Esophagus muscularis mucosa (tissue), 4 donors: ENCODE measurements around the gene FKBP1A. TPM values are rescaled to one million over a fixed set of nuclear protein-coding genes. Genes with fewer than 3 reads are reported as not detected.

Experiments
- DNase-seq: peaks from one replicate; pipeline ENCODE4 v3.0.0-alpha.2; 2017; ENCODE audit errors: extremely low spot score
- H3K27ac ChIP-seq, 4 donors: fragments of 200-600 bp; sonication (generic); replicated peaks in 1 of 4; 1 replicate in 3 of 4; 2 replicates in 1 of 4; pipeline ENCODE4 v1.5.1; 2016 to 2019; ENCODE audit warnings: mild to moderate bottlenecking in 1 of 4
- H3K27me3 ChIP-seq, 4 donors: fragments of 200-600 bp; sonication (generic); one replicate each; pipeline versions ENCODE4 v1.5.1 to v1.6.0; 2016 to 2019
- H3K36me3 ChIP-seq, 4 donors: fragments of 200-600 bp; sonication (generic); one replicate each; pipeline ENCODE4 v1.5.1; 2016 to 2019
- H3K4me1 ChIP-seq, 4 donors: fragments of 200-600 bp; sonication (generic); one replicate each; pipeline ENCODE4 v1.5.1; 2016 to 2019
- H3K4me3 ChIP-seq, 4 donors: fragments of 200-600 bp; sonication (generic); 1 replicate in 2 of 4; 2 replicates in 2 of 4; pipeline ENCODE4 v1.5.1; 2016 to 2019; ENCODE audit warnings: mild to moderate bottlenecking in 4 of 4, moderate library complexity in 1 of 4
- H3K9me3 ChIP-seq, 4 donors: fragments of 200-600 bp; sonication (generic); 1 replicate in 3 of 4; 2 replicates in 1 of 4; pipeline ENCODE4 v1.5.1; 2016 to 2019
- EP300 ChIP-seq: sonication (generic); formaldehyde crosslinking; IDR thresholded peaks from one replicate; pipeline ENCODE4 v1.6.1; 2017; ENCODE audit warnings: antibody characterized with exemption
- POLR2A ChIP-seq: fragments of 450-650 bp; IDR thresholded peaks from one replicate; pipeline ENCODE4 v1.6.1; 2017; ENCODE audit warnings: antibody characterized with exemption, moderate library complexity, mild to moderate bottlenecking, low read depth
- POLR2AphosphoS5 ChIP-seq, 2 donors: sonication (generic); formaldehyde crosslinking; IDR thresholded peaks; one replicate each; pipeline ENCODE4 v1.6.1; 2017; ENCODE audit warnings: antibody characterized with exemption in 2 of 2
- WGBS: methylation state at CpG from one replicate; pipeline ENCODE4 v1.1.5; 2018; 5-methylcytosine and 5-hydroxymethylcytosine counted together
- intact Hi-C: fragments of 100-400 bp; cut with DNase I; formaldehyde crosslinking; loops from one replicate; pipeline ENCODE4 v1.15.1; 2023
- total RNA-seq, 4 donors: library from RNA; depleted of rRNA; stranded (reverse); fragments of >200 nt; gene quantifications; one replicate each; pipeline versions ENCODE4 v1.1.0 to v1.2.1, GENCODE V29; 2016
- TF ChIP-seq, protein P1 (sequence below), 3 experiments: fragments of 200-600 bp in 2 of 3; fragments of 450-650 bp in 1 of 3; sonication (generic) in 2 of 3; IDR thresholded peaks; one replicate each; pipeline ENCODE4 v1.5.1; 2017 to 2019; ENCODE audit warnings: antibody characterized with exemption in 3 of 3, mild to moderate bottlenecking in 2 of 3, moderate library complexity in 1 of 3

Gene FKBP1A
- total RNA-seq, result 10 to 100 TPM; 84.3 to 99.2 (median 89.8) TPM

GRCh38 chr20:1392693-1393506 lies at the start of gene FKBP1A:
FKBP1A (minus strand) TSS chr20:1393054; CDS start chr20:1392998, 56 bp downstream.
- intact Hi-C loops, result loop anchor here (2.0 to 5.0 kb wide), 2 partner anchors 66 to 74 kb away; partner anchors contain the start of gene NSFL1C
- Histone ChIP-seq H3K27me3 (peaks cover 0 to 11% (median 0%) of the 10 kb centered on the region in 4 donors), H3K36me3 (no peaks in the 10 kb centered on the region), H3K27ac (peak within 1 kb of the TSS; percentile 79 to 89 (median 84)), H3K4me1 (peaks cover 40 to 53% (median 52%) of the 10 kb centered on the region in 4 donors), H3K9me3 (no peaks in the 10 kb centered on the region), H3K4me3 (peak within 1 kb of the TSS; percentile 73 to 98 (median 80))
- peak; percentile 96 for DNase-seq
- TF ChIP-seq, protein P1, sequence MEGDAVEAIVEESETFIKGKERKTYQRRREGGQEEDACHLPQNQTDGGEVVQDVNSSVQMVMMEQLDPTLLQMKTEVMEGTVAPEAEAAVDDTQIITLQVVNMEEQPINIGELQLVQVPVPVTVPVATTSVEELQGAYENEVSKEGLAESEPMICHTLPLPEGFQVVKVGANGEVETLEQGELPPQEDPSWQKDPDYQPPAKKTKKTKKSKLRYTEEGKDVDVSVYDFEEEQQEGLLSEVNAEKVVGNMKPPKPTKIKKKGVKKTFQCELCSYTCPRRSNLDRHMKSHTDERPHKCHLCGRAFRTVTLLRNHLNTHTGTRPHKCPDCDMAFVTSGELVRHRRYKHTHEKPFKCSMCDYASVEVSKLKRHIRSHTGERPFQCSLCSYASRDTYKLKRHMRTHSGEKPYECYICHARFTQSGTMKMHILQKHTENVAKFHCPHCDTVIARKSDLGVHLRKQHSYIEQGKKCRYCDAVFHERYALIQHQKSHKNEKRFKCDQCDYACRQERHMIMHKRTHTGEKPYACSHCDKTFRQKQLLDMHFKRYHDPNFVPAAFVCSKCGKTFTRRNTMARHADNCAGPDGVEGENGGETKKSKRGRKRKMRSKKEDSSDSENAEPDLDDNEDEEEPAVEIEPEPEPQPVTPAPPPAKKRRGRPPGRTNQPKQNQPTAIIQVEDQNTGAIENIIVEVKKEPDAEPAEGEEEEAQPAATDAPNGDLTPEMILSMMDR (IDR thresholded peaks at IDR 0.05), result peak in 2 of 3 experiments; percentile 23 to 29
- TF ChIP-seq EP300, result no peak
- peak in 1 of 2 donors; percentile 89 for TF ChIP-seq POLR2AphosphoS5 (IDR thresholded peaks at IDR 0.05)
- peak; percentile 48 for TF ChIP-seq POLR2A
- 6% methylated on average over 26 of the region's 79 CpGs for WGBS

GRCh38 chr20:1442304-1442703 lies 49.5 kb upstream of the FKBP1A start:
- intact Hi-C loops, result no loop called here
- 90% methylated on average over 2 of the region's 2 CpGs for WGBS
- H3K4me3 ChIP-seq, result no peak overlapping the region
- H3K9me3 ChIP-seq, result no peaks in the 10 kb centered on the region
- TF ChIP-seq, protein P1 (IDR thresholded peaks at IDR 0.05), result no peak
- DNase-seq, result no peak
- no peaks in the 10 kb centered on the region for H3K4me1 ChIP-seq
- H3K27ac ChIP-seq, result no peak overlapping the region
- H3K27me3 ChIP-seq, result no peaks in the 10 kb centered on the region
- peaks cover 51 to 85% (median 81%) of the 10 kb centered on the region in 4 donors for H3K36me3 ChIP-seq

DNA sequence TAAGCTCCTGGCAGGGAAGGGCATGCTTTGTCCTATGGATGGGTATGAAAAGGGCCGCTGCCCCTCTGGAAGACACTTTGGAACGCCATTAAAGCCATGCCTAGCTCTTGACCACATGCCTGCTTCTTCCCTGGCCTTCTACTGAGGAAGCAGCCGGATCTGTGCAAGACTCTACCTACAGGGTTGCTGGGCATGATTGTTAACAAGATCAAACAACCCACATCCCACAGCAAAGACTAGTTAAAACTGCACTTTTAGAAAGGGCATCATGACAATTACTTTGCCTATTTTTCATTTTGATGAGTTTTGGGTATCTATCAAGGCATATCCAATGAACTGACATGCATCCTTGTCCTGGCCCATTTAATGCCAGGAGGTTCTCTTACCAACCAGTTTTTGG lies 48.3 kb upstream of the FKBP1A start:
- no peak for TF ChIP-seq POLR2A
- TF ChIP-seq, protein P1 (IDR thresholded peaks at IDR 0.05), result no peak
- Histone ChIP-seq H3K27me3 (no peaks in the 10 kb centered on the region), H3K4me1 (no peaks in the 10 kb centered on the region), H3K36me3 (peaks cover 41 to 73% (median 69%) of the 10 kb centered on the region in 4 donors), H3K27ac (no peak overlapping the region), H3K9me3 (no peaks in the 10 kb centered on the region), H3K4me3 (no peak overlapping the region)
- intact Hi-C loops, result no loop called here
- no peak for DNase-seq
- 60% methylated on average over 3 of the region's 3 CpGs for WGBS

- Histone ChIP-seq H3K9me3 (no peaks in the 10 kb centered on the region), H3K27ac (no peak overlapping the region), H3K4me3 (no peak overlapping the region), H3K27me3 (no peaks in the 10 kb centered on the region), H3K4me1 (no peaks in the 10 kb centered on the region), H3K36me3 (peaks cover 30 to 66% (median 58%) of the 10 kb centered on the region in 4 donors)
- WGBS, result 80% methylated on average over 4 of the region's 6 CpGs
- DNase-seq, result no peak
- no peak for TF ChIP-seq EP300
- TF ChIP-seq POLR2AphosphoS5 (IDR thresholded peaks at IDR 0.05), result no peak
- TF ChIP-seq, protein P1 (IDR thresholded peaks at IDR 0.05), result no peak
- TF ChIP-seq POLR2A, result no peak
- intact Hi-C loops, result no loop called here
These were observed 47.2 kb upstream of the FKBP1A start for GRCh38 chr20:1440024-1440423.
